Mammary epithelial cell (primary cell): Measurements from ENCODE around the gene BMP6.

ENCODE experiments used
- EZH2 ChIP-seq: IDR thresholded peaks from 2 replicates; pipeline ENCODE4 v1.6.1; 2012; ENCODE audit warnings: low read length, inconsistent platforms, borderline replicate concordance
- TF ChIP-seq, protein P1 (sequence below), 2 donors: IDR thresholded peaks in 1 of 2; conservative IDR thresholded peaks in 1 of 2; 2 replicates each; pipeline ENCODE4 v1.5.1; 2011 to 2012; ENCODE audit warnings: inconsistent platforms in 2 of 2, low read length in 2 of 2, mild to moderate bottlenecking in 2 of 2, control low read depth in 1 of 2, low read depth in 1 of 2; ENCODE audit not compliant: insufficient read depth in 1 of 2; ENCODE audit errors: extremely low read depth in 1 of 2

GRCh38 chr6:7721649-7722048 is 4.2 kb upstream of the BMP6 start:
- TF ChIP-seq, protein P1, sequence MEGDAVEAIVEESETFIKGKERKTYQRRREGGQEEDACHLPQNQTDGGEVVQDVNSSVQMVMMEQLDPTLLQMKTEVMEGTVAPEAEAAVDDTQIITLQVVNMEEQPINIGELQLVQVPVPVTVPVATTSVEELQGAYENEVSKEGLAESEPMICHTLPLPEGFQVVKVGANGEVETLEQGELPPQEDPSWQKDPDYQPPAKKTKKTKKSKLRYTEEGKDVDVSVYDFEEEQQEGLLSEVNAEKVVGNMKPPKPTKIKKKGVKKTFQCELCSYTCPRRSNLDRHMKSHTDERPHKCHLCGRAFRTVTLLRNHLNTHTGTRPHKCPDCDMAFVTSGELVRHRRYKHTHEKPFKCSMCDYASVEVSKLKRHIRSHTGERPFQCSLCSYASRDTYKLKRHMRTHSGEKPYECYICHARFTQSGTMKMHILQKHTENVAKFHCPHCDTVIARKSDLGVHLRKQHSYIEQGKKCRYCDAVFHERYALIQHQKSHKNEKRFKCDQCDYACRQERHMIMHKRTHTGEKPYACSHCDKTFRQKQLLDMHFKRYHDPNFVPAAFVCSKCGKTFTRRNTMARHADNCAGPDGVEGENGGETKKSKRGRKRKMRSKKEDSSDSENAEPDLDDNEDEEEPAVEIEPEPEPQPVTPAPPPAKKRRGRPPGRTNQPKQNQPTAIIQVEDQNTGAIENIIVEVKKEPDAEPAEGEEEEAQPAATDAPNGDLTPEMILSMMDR (conservative IDR thresholded peaks at IDR 0.05 in 1 of 2, IDR thresholded peaks at IDR 0.05 in 1 of 2; ENCODE audit: extremely low read depth in 1 of 2, insufficient read depth in 1 of 2, low read depth in 1 of 2, low read length in 2 of 2): peak; percentile 18 to 43
- TF ChIP-seq EZH2: no peak
